SK-N-SH (cell line): ENCODE data around the gene SORL1. TPM values are rescaled to one million over a fixed set of nuclear protein-coding genes. Genes with fewer than 3 reads are reported as not detected.

Source experiments
- CTCF ChIA-PET: fragments of 300-600, 350-600 bp; formaldehyde crosslinking; extraction: SDS; loops from one replicate; lab custom pipeline; 2021; lab: Yijun Ruan, JAX
- POLR2A ChIA-PET: fragments of 350-600 bp; sonication (Branson Sonifier 250); formaldehyde crosslinking; extraction: SDS; loops from one replicate; lab custom pipeline; 2020; ENCODE audit warnings: antibody characterized with exemption, inconsistent platforms; lab: Yijun Ruan, JAX
- DNase-seq: peaks from one replicate; pipeline ENCODE4 v3.0.0; 2012
- H2AFZ ChIP-seq: fragments of 200-600 bp; sonication (generic); 2 replicates; pipeline ENCODE4 v1.8.1; 2016; ENCODE audit warnings: antibody characterized with exemption, mild to moderate bottlenecking, low read depth
- H3F3A ChIP-seq: fragments of 200-600 bp; sonication (generic); replicated peaks from 2 replicates; pipeline ENCODE3; 2016; ENCODE audit warnings: antibody characterized with exemption, mild to moderate bottlenecking; ENCODE audit not compliant: insufficient read depth
- H3K27ac ChIP-seq, 2 experiments: fragments of 200-500 bp in 1 of 2; fragments of 200-600 bp in 1 of 2; sonication (Bioruptor generic) in 1 of 2; sonication (generic), shearing (Covaris generic) in 1 of 2; 2 replicates each; pipeline versions ENCODE4 v1.5.1 to v1.6.1; 2014 to 2016; ENCODE audit warnings: low read depth in 2 of 2, inconsistent platforms in 1 of 2, low read length in 1 of 2, mild to moderate bottlenecking in 1 of 2, mixed read lengths in 1 of 2
- H3K27me3 ChIP-seq: fragments of 200-600 bp; sonication (generic), shearing (Covaris generic); 2 replicates; pipeline ENCODE4 v1.6.1; 2016; ENCODE audit warnings: mixed run types; ENCODE audit not compliant: insufficient read depth
- H3K36me3 ChIP-seq, 2 experiments: fragments of 200-500 bp in 1 of 2; fragments of 200-600 bp in 1 of 2; sonication (Bioruptor generic) in 1 of 2; sonication (generic) in 1 of 2; replicated peaks in 1 of 2; 2 replicates each; pipeline versions ENCODE3 to v1.5.1; 2014 to 2016; ENCODE audit warnings: low read length in 1 of 2, mild to moderate bottlenecking in 1 of 2; ENCODE audit not compliant: insufficient read depth in 2 of 2, control insufficient read depth in 1 of 2
- H3K4me1 ChIP-seq, 2 experiments: fragments of 200-500 bp in 1 of 2; fragments of 200-600 bp in 1 of 2; sonication (Bioruptor generic) in 1 of 2; sonication (generic), shearing (Covaris generic) in 1 of 2; 2 replicates each; pipeline versions ENCODE4 v1.5.1 to v1.6.1; 2014 to 2016; ENCODE audit warnings: low read depth in 1 of 2, low read length in 1 of 2, mixed run types in 1 of 2; ENCODE audit not compliant: insufficient read depth in 2 of 2, control insufficient read depth in 1 of 2
- H3K4me2 ChIP-seq: fragments of 200-600 bp; sonication (generic), shearing (Covaris generic); 2 replicates; pipeline ENCODE4 v1.6.1; 2017; ENCODE audit warnings: mixed run types
- H3K4me3 ChIP-seq, 2 experiments: fragments of 200-500 bp in 1 of 2; fragments of 200-600 bp in 1 of 2; sonication (Bioruptor generic) in 1 of 2; sonication (generic), shearing (Covaris generic) in 1 of 2; 2 replicates each; pipeline versions ENCODE4 v1.5.1 to v1.8.1; 2014 to 2016; ENCODE audit warnings: low read depth in 2 of 2, inconsistent platforms in 1 of 2, low read length in 1 of 2, mild to moderate bottlenecking in 1 of 2, mixed read lengths in 1 of 2, moderate library complexity in 1 of 2
- H3K79me2 ChIP-seq: fragments of 200-600 bp; sonication (generic); 2 replicates; pipeline ENCODE4 v1.8.1; 2017; ENCODE audit warnings: mild to moderate bottlenecking; ENCODE audit not compliant: insufficient read depth
- H3K9ac ChIP-seq: fragments of 200-600 bp; sonication (generic); 2 replicates; pipeline ENCODE4 v1.6.1; 2017; ENCODE audit warnings: mixed run types
- H3K9me2 ChIP-seq: fragments of 200-600 bp; sonication (generic); 2 replicates; pipeline ENCODE4 v1.6.1; 2017; ENCODE audit warnings: mixed run types
- H3K9me3 ChIP-seq: fragments of 200-600 bp; sonication (generic); 2 replicates; pipeline ENCODE4 v1.6.1; 2017; ENCODE audit warnings: mixed run types, mild to moderate bottlenecking, moderate library complexity
- H4K20me1 ChIP-seq: fragments of 200-600 bp; sonication (generic); 2 replicates; pipeline ENCODE4 v1.6.1; 2017; ENCODE audit warnings: mild to moderate bottlenecking, mixed run types; ENCODE audit not compliant: insufficient read depth
- ELF1 ChIP-seq: IDR thresholded peaks from 2 replicates; pipeline ENCODE4 v1.4.0; 2012
- FOSL2 ChIP-seq: IDR thresholded peaks from 2 replicates; pipeline ENCODE4 v1.4.0; 2012; ENCODE audit warnings: low read depth, mild to moderate bottlenecking, moderate library complexity, borderline replicate concordance
- FOXJ3 ChIP-seq: sonication (generic); formaldehyde crosslinking; IDR thresholded peaks from 2 replicates; pipeline ENCODE4 v1.5.1; 2020; ENCODE audit warnings: mild to moderate bottlenecking, missing genetic modification reagents
- FOXM1 ChIP-seq: IDR thresholded peaks from 2 replicates; pipeline ENCODE4 v1.4.0; 2012; ENCODE audit warnings: low read depth, mild to moderate bottlenecking
- GABPA ChIP-seq: IDR thresholded peaks from 2 replicates; pipeline ENCODE4 v1.4.0; 2012; ENCODE audit warnings: low read depth, mild to moderate bottlenecking
- MAX ChIP-seq: IDR thresholded peaks from 2 replicates; pipeline ENCODE4 v1.4.0; 2012; ENCODE audit warnings: low read depth
- NFIC ChIP-seq: IDR thresholded peaks from 2 replicates; pipeline ENCODE4 v1.4.0; 2012; ENCODE audit warnings: borderline replicate concordance
- POLR2AphosphoS5 ChIP-seq: IDR thresholded peaks from 2 replicates; pipeline ENCODE4 v1.6.1; 2012; ENCODE audit warnings: low read depth, low read length
- RXRA ChIP-seq: IDR thresholded peaks from 2 replicates; pipeline ENCODE4 v1.4.0; 2012; ENCODE audit warnings: low read depth, mild to moderate bottlenecking, borderline replicate concordance
- SMC3 ChIP-seq: IDR thresholded peaks from 2 replicates; pipeline ENCODE4 v1.6.1; 2012; ENCODE audit warnings: low read depth, low read length, improper control_type of control experiment
- TEAD4 ChIP-seq: IDR thresholded peaks from 2 replicates; pipeline ENCODE4 v1.4.0; 2012; ENCODE audit warnings: mild to moderate bottlenecking, borderline replicate concordance; ENCODE audit not compliant: insufficient read depth
- USF1 ChIP-seq: IDR thresholded peaks from 2 replicates; pipeline ENCODE4 v1.4.0; 2012; ENCODE audit warnings: low read depth, borderline replicate concordance
- YY1 ChIP-seq: IDR thresholded peaks from 2 replicates; pipeline ENCODE4 v1.4.0; 2012; ENCODE audit warnings: low read depth, mild to moderate bottlenecking
- WGBS: methylation state at CpG from one replicate; pipeline ENCODE4 v1.1.6; 2017; ENCODE audit warnings: low lambda C conversion rate; 5-methylcytosine and 5-hydroxymethylcytosine counted together
- polyA plus RNA-seq, 3 experiments: library from polyadenylated mRNA; depleted of rRNA; stranded (reverse); fragments of >200 nt; gene quantifications; 2 replicates each; pipeline ENCODE4 v1.2.3, GENCODE V29; 2012

The SORL1 gene
- polyA plus RNA-seq, 1 of the 3 experiments (the other 2 are of a cell fraction), result 7.1 TPM

DNA sequence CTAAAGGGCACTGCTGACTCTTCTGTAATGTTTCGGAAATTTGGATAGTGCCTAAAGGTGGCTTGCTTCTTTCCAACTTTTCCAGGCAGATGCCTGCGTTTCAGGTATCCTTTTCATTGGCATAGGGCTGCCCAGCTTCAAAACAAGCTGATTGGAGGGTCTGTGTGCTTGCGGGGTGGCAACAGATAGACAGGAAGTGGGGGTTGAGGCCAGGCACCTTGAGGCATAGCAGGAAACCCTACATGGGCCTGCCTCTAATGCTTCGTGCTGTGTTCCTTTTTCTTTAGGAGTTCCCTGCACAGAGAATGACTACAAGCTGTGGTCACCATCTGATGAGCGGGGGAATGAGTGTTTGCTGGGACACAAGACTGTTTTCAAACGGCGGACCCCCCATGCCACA, 92.8 kb downstream of the SORL1 start:
- Histone ChIP-seq H3K79me2 (no peaks in the 10 kb centered on the region), H3K9me2 (no peaks in the 10 kb centered on the region), H3K27me3 (no peaks in the 10 kb centered on the region), H3K4me3 (no peak overlapping the region), H3K4me2 (no peak overlapping the region), H3K4me1 (no peaks in the 10 kb centered on the region), H3K9ac (no peak overlapping the region), H3K9me3 (no peaks in the 10 kb centered on the region), H4K20me1 (no peaks in the 10 kb centered on the region), H2AFZ (no peak overlapping the region), H3K36me3 (no peaks in the 10 kb centered on the region), H3K27ac (no peak overlapping the region), H3F3A (no peaks in the 10 kb centered on the region)
- no peak for TF ChIP-seq YY1
- no peak for TF ChIP-seq SMC3
- no peak for TF ChIP-seq FOSL2
- TF ChIP-seq RXRA, result no peak
- TF ChIP-seq POLR2AphosphoS5, result no peak
- TF ChIP-seq GABPA, result no peak
- TF ChIP-seq USF1, result no peak
- no peak for TF ChIP-seq FOXJ3 (CRISPR knock-in tag)
- TF ChIP-seq ELF1, result no peak
- no peak for TF ChIP-seq NFIC
- CTCF ChIA-PET, result interaction anchor here (0.9 kb wide), 1 partner anchor 18 kb away, joined by 3 read pairs; no protein-coding TSS in a partner anchor
- 76% methylated on average over 7 of the region's 7 CpGs for WGBS
- DNase-seq, result no peak
- POLR2A ChIA-PET, result no interaction called here

DNA sequence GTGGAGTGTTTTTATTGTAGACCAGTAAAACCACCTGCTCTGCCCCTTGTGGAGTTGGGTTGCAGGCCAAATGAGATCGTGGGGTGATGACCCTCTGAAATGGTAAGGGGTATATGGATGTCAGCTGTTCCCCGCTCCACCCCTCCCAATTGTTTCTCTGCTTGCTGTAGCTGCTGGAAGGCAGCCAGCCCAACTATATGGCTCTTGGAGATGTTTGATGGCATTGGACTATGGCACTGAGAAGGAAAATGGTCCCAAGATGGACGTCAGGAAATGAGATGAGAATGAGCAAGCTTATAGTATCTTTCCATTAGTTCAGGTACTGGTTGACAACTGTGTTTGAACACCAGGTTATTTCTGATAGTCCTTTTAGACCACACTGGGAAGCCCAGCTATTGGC, 95.5 kb downstream of the SORL1 start:
- WGBS, result 65% methylated on average over 3 of the region's 3 CpGs
- ChIA-PET CTCF (interaction anchor here (1.2 to 1.7 kb wide), 2 partner anchors 44 to 96 kb away, joined by 3 to 4 read pairs; partner anchors contain the start of gene SORL1), POLR2A (no interaction called here)
- Histone ChIP-seq H3K4me3 (no peak overlapping the region), H4K20me1 (no peaks in the 10 kb centered on the region), H3K4me2 (no peak overlapping the region), H3K27ac (no peak overlapping the region), H3K79me2 (no peaks in the 10 kb centered on the region), H3F3A (no peaks in the 10 kb centered on the region), H3K9me2 (no peaks in the 10 kb centered on the region), H3K9me3 (no peaks in the 10 kb centered on the region), H3K27me3 (no peaks in the 10 kb centered on the region), H2AFZ (no peak overlapping the region), H3K9ac (no peak overlapping the region), H3K4me1 (no peaks in the 10 kb centered on the region; a peak in 1 of 4 replicates), H3K36me3 (no peaks in the 10 kb centered on the region)
- no peak for DNase-seq
- TF ChIP-seq FOXM1 (no peak), MAX (no peak), TEAD4 (no peak), GABPA (no peak)
